Heart left ventricle (tissue), 13 donors: ENCODE measurements around the gene NDRG3.

Source experiments
- POLR2A ChIP-seq, 2 donors: fragments of 450-650 bp; IDR thresholded peaks; one replicate each; pipeline ENCODE4 v1.6.1; 2017; ENCODE audit warnings: antibody characterized with exemption in 2 of 2, mild to moderate bottlenecking in 2 of 2, moderate library complexity in 2 of 2
- TF ChIP-seq, protein P1 (sequence below), 12 donors: fragments of 200-600 bp; sonication (generic) in 4 of 12; IDR thresholded peaks; one replicate each; pipeline versions ENCODE4 v1.5.0 to v1.8.0; 2018 to 2022; ENCODE audit warnings: antibody characterized with exemption in 12 of 12, mild to moderate bottlenecking in 5 of 12
- donor health status: ischemic (EF 13 %, LVEDD 7.1; RV severe dilation, severe dysfunction).
- donor health status: DM: no; HTN: yes; CAD: no.
- donor health status: DM: no; HTN: no; CAD: no.
- donor health status: ischemic (EF 25% LVEDD 6.9; RV normal size, moderate dysfunction).
- donor health status: ischemic (EF 25% LVEDD 5.7; RV mildly dilated, moderate dysfunction).
- donor health status: ischemic (EF 35%, LVEDD 5.7; RV mildly dilated, moderate dysfunction).
- donor health status: nonischemic (EF 11% LVEDD 7.7; RV severe dilation, severe dysfunction).
- donor health status: DM: yes; HTN: yes; CAD: no.
- donor health status: PGD.
- donor health status: ischemic (EF 29% LVEDD 5.4; RV normal size, mild dysfunction).
- donor health status: nonischemic (EF 23%, LVEDD 6.1; RV moderate dilation, normal function).

DNA sequence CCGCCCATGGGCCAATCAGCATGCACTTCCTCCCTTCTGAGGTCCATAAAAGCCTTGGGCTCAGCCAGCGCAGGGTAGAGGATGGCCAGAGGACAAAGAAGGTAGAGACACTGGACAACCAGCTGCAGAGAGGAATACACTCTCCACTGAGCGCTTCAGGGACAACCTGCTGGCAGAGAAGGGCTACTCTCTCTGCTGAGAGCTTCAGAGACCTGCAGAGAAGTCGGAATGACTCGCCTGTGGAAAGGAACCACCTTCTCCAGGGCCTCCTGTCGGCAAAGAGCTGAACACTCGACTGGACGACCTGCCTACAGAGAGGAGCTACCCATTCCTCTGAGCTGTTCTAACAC, 68.5 kb downstream of the NDRG3 start:
- TF ChIP-seq, protein P1, sequence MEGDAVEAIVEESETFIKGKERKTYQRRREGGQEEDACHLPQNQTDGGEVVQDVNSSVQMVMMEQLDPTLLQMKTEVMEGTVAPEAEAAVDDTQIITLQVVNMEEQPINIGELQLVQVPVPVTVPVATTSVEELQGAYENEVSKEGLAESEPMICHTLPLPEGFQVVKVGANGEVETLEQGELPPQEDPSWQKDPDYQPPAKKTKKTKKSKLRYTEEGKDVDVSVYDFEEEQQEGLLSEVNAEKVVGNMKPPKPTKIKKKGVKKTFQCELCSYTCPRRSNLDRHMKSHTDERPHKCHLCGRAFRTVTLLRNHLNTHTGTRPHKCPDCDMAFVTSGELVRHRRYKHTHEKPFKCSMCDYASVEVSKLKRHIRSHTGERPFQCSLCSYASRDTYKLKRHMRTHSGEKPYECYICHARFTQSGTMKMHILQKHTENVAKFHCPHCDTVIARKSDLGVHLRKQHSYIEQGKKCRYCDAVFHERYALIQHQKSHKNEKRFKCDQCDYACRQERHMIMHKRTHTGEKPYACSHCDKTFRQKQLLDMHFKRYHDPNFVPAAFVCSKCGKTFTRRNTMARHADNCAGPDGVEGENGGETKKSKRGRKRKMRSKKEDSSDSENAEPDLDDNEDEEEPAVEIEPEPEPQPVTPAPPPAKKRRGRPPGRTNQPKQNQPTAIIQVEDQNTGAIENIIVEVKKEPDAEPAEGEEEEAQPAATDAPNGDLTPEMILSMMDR (IDR thresholded peaks at IDR 0.05): no peak
- TF ChIP-seq POLR2A (IDR thresholded peaks at IDR 0.05): no peak
